PFSK-1 (cell line): Measurements from ENCODE around the gene RPS27L.

Experiments
- POLR2AphosphoS5 ChIP-seq: IDR thresholded peaks from 2 replicates; pipeline ENCODE4 v1.6.1; 2012; ENCODE audit warnings: low read depth, mild to moderate bottlenecking, control low read depth, low read length, moderate library complexity
- TF ChIP-seq, protein P1 (sequence below), 2 experiments: IDR thresholded peaks; 2 replicates each; pipeline versions ENCODE4 v1.6.1 to v1.8.0; 2011 to 2012; ENCODE audit warnings: low read depth in 2 of 2, low read length in 2 of 2, control low read depth in 1 of 2, inconsistent platforms in 1 of 2, mild to moderate bottlenecking in 1 of 2, moderate library complexity in 1 of 2; ENCODE audit not compliant: insufficient read depth in 1 of 2

DNA sequence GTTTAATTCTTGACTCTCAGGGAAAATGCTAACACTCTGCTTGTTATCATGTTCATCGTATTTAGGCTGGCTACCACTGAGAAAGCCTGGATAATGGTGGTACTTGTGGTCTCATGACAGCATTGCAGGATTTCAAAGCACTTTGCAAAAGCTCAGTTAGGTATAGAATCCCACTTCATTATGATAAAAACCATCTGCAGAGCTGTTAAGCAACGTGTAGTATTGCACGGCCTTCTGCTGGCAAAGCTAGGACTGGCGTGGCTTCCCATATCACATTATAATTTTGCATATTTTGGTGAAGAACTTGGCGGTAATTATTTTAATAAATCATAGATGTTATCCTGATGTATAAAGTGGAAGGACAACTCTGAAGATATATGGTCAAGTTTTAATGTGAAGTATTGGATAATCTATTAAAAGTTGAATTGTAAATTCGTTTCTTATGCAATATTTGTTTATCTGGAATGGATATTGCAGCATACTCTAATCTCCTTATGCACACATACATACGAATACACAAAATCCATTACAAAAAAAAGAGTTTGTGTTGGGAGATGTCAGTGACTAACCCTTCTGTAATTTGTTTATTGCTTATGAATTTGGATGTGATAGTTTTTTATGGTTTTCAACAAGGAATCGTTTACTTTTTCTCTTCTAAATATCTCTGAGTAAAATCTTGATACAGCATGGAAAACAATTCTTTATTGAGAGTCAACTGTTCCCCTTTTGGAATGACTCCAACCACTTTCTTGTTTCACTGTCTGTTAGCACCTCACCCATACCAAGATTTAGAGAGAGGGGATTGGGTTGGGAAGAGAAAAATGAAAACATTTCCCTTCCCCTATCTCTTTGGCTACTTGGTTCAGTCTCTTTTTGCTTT, 41.3 kb upstream of the RPS27L start:
- no peak for TF ChIP-seq POLR2AphosphoS5
- TF ChIP-seq, protein P1, sequence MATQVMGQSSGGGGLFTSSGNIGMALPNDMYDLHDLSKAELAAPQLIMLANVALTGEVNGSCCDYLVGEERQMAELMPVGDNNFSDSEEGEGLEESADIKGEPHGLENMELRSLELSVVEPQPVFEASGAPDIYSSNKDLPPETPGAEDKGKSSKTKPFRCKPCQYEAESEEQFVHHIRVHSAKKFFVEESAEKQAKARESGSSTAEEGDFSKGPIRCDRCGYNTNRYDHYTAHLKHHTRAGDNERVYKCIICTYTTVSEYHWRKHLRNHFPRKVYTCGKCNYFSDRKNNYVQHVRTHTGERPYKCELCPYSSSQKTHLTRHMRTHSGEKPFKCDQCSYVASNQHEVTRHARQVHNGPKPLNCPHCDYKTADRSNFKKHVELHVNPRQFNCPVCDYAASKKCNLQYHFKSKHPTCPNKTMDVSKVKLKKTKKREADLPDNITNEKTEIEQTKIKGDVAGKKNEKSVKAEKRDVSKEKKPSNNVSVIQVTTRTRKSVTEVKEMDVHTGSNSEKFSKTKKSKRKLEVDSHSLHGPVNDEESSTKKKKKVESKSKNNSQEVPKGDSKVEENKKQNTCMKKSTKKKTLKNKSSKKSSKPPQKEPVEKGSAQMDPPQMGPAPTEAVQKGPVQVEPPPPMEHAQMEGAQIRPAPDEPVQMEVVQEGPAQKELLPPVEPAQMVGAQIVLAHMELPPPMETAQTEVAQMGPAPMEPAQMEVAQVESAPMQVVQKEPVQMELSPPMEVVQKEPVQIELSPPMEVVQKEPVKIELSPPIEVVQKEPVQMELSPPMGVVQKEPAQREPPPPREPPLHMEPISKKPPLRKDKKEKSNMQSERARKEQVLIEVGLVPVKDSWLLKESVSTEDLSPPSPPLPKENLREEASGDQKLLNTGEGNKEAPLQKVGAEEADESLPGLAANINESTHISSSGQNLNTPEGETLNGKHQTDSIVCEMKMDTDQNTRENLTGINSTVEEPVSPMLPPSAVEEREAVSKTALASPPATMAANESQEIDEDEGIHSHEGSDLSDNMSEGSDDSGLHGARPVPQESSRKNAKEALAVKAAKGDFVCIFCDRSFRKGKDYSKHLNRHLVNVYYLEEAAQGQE (IDR thresholded peaks at IDR 0.05; ENCODE audit: insufficient read depth in 1 of 2, low read depth in 2 of 2, low read length in 2 of 2) = no peak
